ENCODE data around the gene KIF26A.

DNA sequence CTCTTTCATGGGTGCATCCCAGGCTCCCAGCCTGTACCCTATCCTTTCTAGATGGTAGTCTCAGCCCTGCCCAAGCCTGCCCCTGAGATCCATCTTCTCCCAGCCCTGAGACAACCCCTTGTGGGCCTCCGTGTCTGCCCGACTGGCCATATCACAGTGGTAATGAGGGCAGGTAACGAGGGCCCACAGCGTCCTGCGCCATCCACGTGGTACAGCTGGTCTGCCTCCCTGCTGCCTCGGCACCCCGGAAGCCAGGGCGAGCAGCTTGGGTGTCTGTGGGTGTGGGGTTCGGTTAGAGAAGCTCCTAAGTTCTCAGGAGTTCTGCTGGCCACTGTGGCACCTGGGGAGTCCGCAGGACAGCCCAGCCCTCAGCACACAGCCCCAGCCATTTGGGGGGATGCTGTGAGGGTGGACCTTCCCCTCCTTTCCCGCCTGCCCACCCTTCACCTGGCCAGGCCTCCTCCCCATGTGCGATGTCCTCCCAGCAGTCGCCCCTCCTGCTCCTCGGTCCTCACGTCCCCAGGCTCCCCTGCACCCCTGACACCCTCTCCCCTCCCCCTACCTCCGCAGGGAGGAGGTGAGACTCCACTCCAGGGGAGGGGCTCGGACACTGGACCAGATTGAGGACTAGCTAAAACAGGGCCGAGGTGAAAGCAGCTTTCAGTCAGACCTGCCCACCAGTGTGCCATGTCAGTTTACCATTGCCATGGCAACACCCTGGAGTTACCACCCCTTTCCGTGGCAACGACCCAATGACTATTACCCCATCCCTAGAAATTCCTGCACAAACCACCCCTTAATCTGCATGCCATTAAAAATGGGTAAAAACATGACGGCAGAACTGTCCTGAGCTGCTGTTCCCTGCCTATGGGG lies 69.0 kb downstream of the KIF26A start:
- TF ChIP-seq GATA2 (IDR thresholded peaks at IDR 0.05; ENCODE audit: low read depth, low read length) (no peak), GATA3 (IDR thresholded peaks at IDR 0.05; ENCODE audit: low read depth, low read length) (no peak)

Measured in SH-SY5Y (cell line).